ENCODE results near the gene MFSD6.
"Not testable (repeated sequence)": the region's sequence is repeated elsewhere in the genome, so short reads cannot be mapped to it uniquely, and the experiment has no call there.

MFSD6 gene

GRCh38 chr2:190405995-190406394 is 2.2 kb upstream of the MFSD6 start:
- DNase-seq: no peak

- no peak for DNase-seq
Measured at GRCh38 chr2:190406805-190407204, 1.4 kb upstream of the MFSD6 start.

GRCh38 chr2:190407246-190407661 is 901 bp upstream of the MFSD6 start:
- DNase-seq: no peak

- DNase-seq: peak; percentile 11
Measured at GRCh38 chr2:190408538-190409271, 550 bp downstream of the MFSD6 start.

GRCh38 chr2:190409616-190410015 is 1.5 kb downstream of the MFSD6 start:
- no peak for DNase-seq

- no peak for DNase-seq
Measured at GRCh38 chr2:190410166-190410565, 2.0 kb downstream of the MFSD6 start.

- DNase-seq: no peak
Measured at GRCh38 chr2:190412966-190413365, 4.8 kb downstream of the MFSD6 start.

GRCh38 chr2:190413421-190413820 is 5.3 kb downstream of the MFSD6 start:
- no peak for DNase-seq

GRCh38 chr2:190415251-190415650 is 7.1 kb downstream of the MFSD6 start:
- DNase-seq: no peak

- DNase-seq: no peak
Measured at GRCh38 chr2:190415794-190416775, 7.9 kb downstream of the MFSD6 start.

- no peak for DNase-seq
Measured at GRCh38 chr2:190417045-190417842, 9.1 kb downstream of the MFSD6 start.

GRCh38 chr2:190418727-190419126 is 10.6 kb downstream of the MFSD6 start:
- DNase-seq: no peak

- DNase-seq: no peak
Measured at GRCh38 chr2:190420801-190421200, 12.6 kb downstream of the MFSD6 start.

- no peak for DNase-seq
Measured at GRCh38 chr2:190425221-190425866, 17.2 kb downstream of the MFSD6 start.

GRCh38 chr2:190425883-190426658 is 17.9 kb downstream of the MFSD6 start:
- DNase-seq: no peak

- not testable (repeated sequence) for DNase-seq
Measured at GRCh38 chr2:190430866-190431265, 22.7 kb downstream of the MFSD6 start.

- no peak for DNase-seq
Measured at GRCh38 chr2:190431907-190432306, 23.8 kb downstream of the MFSD6 start.

- no peak for DNase-seq
Measured at GRCh38 chr2:190432567-190433231, 24.5 kb downstream of the MFSD6 start.

GRCh38 chr2:190435031-190435670 is 27.0 kb downstream of the MFSD6 start:
- no peak for DNase-seq

- no peak for DNase-seq
Measured at GRCh38 chr2:190436557-190436956, 28.4 kb downstream of the MFSD6 start.

All from fibroblast of skin of abdomen (primary cell).